ENCODE data around the gene SYNE3. TPM values are rescaled to one million over a fixed set of nuclear protein-coding genes. Genes with fewer than 3 reads are reported as not detected.

Gene SYNE3
- total RNA-seq, 1 donor from 2014 or later, result 12.4 TPM

DNA sequence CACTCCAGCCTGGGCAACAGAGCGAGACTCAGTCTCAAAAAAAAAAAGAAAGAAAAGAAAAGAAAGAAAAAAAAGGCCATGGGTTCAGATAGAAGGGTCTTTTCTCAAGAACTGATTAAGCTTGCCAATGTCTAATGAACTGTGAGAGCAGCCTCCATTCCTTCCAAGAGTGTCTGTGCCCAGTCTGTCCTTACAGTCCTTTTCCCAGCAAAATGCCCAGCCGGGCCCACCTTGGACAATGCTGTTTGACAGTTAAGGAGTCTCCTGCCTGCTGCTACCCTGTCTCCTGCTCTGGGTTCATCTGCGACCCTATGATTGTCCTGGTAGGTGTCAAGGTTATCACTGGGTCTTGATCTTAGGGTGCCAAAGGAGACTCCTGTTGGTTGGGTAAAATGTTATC lies 21.4 kb downstream of the SYNE3 start:
- no peak for DNase-seq (ENCODE audit: low spot score)
- intact Hi-C loops (cut with DNase I), result no loop called here

GRCh38 chr14:95494456-95494855 lies 22.0 kb downstream of the SYNE3 start:
- DNase-seq (ENCODE audit: low spot score), result no peak
- intact Hi-C loops (cut with DNase I), result no loop called here

GRCh38 chr14:95493976-95494375 lies 22.5 kb downstream of the SYNE3 start:
- DNase-seq (ENCODE audit: low spot score), result no peak
- intact Hi-C loops (cut with DNase I), result no loop called here

GRCh38 chr14:95493503-95493902 lies 22.9 kb downstream of the SYNE3 start:
- no peak for DNase-seq (ENCODE audit: low spot score)

GRCh38 chr14:95491936-95492608 lies 24.4 kb downstream of the SYNE3 start:
- intact Hi-C loops (cut with DNase I), result no loop called here

More at GRCh38 chr14:95493503-95493902, 22.9 kb downstream of the SYNE3 start:
- intact Hi-C loops (cut with DNase I), result no loop called here

DNA sequence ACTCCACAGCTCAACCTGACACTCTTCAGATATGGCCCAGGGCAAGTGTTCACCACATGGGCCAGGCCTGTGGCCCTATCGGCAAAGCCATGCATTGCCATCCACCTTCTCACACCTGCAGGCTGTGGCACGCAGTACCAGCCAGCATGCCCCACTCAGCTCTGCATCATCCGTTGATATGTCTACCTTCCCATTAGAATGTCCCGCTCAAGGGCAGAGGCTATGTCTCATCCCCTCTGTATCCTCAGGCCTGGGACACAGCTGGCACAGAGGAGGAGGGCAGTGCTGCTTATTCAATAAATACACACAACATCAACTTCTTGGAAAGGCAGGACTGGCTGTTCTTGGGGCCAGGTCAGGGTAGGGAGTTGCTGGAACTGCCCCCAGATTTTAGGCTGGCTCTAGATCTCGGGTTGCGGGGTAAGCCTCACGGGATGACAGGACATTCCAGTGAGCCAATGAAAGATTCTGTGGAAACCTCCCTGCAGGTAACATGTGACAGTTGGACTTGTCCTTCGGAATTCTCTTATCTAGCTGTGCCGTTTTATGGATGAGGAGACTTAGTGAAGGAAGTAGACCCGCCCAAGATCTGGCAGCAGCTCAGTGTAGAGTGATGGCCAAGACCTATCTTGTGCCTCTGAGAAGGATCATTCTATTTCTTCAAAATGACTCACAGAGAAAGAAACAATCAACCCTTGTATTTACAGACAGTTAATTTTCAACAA lies 25.6 kb downstream of the SYNE3 start:
- no peak for DNase-seq (ENCODE audit: low spot score)
- intact Hi-C loops (cut with DNase I), result no loop called here

More at GRCh38 chr14:95491936-95492608, 24.4 kb downstream of the SYNE3 start:
- no peak for DNase-seq (ENCODE audit: low spot score)

- DNase-seq (ENCODE audit: low spot score), result no peak
- intact Hi-C loops (cut with DNase I), result no loop called here
Measured at GRCh38 chr14:95490138-95490509, 26.3 kb downstream of the SYNE3 start.

- DNase-seq (ENCODE audit: low spot score), result no peak
- intact Hi-C loops (cut with DNase I), result no loop called here
Measured at GRCh38 chr14:95489214-95490137, 27.0 kb downstream of the SYNE3 start.

- intact Hi-C loops (cut with DNase I), result no loop called here
- no peak for DNase-seq (ENCODE audit: low spot score)
Measured at GRCh38 chr14:95488376-95489213, 27.9 kb downstream of the SYNE3 start.

GRCh38 chr14:95487669-95488084 lies 28.8 kb downstream of the SYNE3 start:
- intact Hi-C loops (cut with DNase I), result no loop called here
- no peak for DNase-seq (ENCODE audit: low spot score)

GRCh38 chr14:95486875-95487668 lies 29.4 kb downstream of the SYNE3 start:
- intact Hi-C loops (cut with DNase I), result no loop called here
- no peak for DNase-seq (ENCODE audit: low spot score)

DNA sequence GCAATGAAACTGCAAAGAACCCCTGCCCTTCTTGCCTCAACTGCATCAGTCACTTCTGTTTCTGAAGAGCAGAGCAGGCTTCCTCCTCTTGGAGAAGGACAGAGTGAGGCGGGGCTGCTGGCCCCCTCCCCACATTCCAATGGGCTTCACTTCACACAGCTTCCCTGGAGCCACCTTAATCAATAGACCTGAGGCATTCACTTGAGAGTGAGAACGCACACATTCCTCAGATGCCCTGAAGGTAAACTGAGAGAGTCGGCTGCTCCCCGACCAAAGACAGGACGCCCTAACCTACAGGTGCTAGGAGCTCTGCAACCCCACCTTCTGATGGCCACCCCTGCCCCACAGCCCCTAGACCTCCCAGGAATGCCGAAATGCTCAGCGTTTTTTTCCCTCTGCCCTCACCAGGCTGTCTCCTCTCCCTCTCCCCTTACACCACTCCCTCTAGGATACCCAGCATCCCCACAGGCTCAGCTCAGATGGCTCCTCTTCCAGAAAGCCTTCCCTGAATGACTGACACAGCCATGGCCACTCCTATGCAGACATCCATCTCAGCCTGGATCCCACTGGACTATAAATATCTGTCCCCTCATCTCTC lies 31.1 kb downstream of the SYNE3 start:
- intact Hi-C loops (cut with DNase I), result no loop called here
- no peak for DNase-seq (ENCODE audit: low spot score)

DNA sequence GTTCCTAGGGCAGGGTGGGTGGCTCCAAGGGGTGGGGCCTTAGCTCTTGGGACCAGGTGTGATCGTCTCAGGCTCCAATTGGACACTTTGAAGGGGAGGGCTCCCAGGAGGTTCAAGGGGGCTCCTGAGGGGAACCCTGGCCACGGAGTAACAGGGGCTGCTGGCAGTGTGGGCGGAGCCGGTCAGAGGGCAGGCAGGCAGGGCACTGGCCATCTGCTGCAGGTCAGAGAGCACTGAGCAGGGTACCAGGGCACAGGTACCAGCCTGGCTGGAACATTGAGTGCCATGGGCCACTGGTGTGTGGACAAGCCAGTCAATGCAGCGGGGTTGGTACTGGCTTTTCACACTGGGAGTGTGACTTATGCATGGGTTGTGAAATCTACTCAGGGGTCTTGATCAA lies 32.2 kb downstream of the SYNE3 start:
- DNase-seq (ENCODE audit: low spot score), result no peak
- intact Hi-C loops (cut with DNase I), result loop anchor here (5.0 kb wide), 1 partner anchor 33 kb away; the partner anchor contains the start of gene SYNE3

GRCh38 chr14:95483309-95484165 lies 32.9 kb downstream of the SYNE3 start:
- DNase-seq (ENCODE audit: low spot score), result peak; percentile 89
- intact Hi-C loops (cut with DNase I), result loop anchor here (5.0 kb wide), 1 partner anchor 34 kb away; the partner anchor contains the start of gene SYNE3

DNA sequence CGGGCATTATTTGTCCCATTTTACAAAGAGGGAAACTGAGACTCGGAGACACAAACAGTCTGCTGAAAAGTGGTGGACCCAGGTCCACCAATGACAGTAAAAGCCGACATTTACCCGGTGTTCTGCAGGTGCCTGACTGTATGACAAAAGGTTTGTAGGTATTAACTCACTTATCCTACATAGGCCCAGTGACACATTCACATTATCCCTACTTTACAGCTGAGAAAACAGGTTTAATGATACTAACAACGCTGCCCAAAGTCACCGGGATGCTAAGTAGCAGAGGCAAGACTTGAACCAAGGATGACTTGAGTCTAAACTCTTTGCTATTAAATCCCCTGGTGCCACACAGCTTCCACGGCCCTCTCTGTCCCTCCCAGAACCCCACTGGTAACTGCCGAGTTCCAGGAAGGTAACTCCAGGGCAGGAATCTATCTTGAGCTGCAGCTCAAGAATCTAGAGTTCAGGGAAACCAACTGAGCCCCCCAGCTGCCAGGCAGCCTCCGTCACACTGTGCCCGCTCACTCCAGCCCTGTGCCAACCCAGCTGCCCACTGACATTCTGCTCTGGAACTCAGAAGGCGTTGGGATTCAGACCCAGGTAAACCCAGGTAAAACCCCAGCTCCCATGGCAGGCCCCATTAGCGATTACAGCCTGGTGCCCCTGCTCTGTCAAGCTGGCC lies 33.7 kb downstream of the SYNE3 start:
- intact Hi-C loops (cut with DNase I), result loop anchor here (5.0 kb wide), 1 partner anchor 35 kb away; the partner anchor contains the start of gene SYNE3
- DNase-seq (ENCODE audit: low spot score), result no peak

DNA sequence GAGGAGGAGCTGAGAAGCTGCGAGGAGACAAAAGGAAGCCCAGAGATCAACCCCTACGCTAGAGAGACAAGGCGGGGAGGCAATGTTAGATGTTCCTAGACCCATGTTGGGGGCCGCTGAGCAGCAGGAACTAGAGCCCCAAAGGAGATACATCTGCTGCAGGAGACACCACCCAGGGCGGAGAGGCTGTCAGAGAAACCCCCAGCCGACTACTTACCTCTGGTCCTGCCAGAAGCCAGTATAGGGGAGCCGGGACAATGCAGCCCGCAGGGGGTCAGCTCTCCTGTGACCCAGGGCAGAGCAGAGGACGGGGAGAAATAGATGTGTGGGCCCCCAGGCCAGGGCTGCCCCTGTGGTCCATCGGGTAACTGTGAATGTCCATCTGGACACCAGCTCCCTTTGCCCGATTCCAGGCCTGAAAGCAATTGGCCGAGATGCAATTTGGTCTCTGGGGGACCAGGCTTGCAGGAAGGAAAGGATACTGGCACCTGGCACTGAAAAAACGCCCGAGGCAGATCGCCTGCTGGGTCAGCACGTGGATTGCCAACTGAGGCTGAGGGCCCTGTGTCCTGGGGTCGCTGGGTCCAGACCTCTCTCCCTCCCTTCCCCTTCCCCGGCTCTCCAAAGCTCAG lies 34.9 kb downstream of the SYNE3 start:
- DNase-seq (ENCODE audit: low spot score), result no peak

More for the DNA sequence above, 34.9 kb downstream of the SYNE3 start:
- intact Hi-C loops (cut with DNase I), result loop anchor here (5.0 kb wide), 1 partner anchor 36 kb away; the partner anchor contains the start of gene SYNE3
